Upper lobe of left lung (tissue), 4 donors: Measurements from ENCODE around the gene PALM.

ENCODE experiments used
- POLR2A ChIP-seq, 4 donors: fragments of 450-650 bp; IDR thresholded peaks; one replicate each; pipeline ENCODE4 v1.5.1; 2016 to 2017; ENCODE audit warnings: antibody characterized with exemption in 4 of 4, mild to moderate bottlenecking in 2 of 4
- POLR2AphosphoS5 ChIP-seq, 2 donors: sonication (generic); formaldehyde crosslinking; IDR thresholded peaks; one replicate each; pipeline ENCODE4 v1.5.1; 2017; ENCODE audit warnings: antibody characterized with exemption in 2 of 2
- TF ChIP-seq, protein P1 (sequence below), 6 experiments: fragments of 450-650 bp in 4 of 6; fragments of 200-600 bp in 2 of 6; sonication (generic) in 2 of 6; IDR thresholded peaks; one replicate each; pipeline ENCODE4 v1.5.1; 2016 to 2019; ENCODE audit warnings: antibody characterized with exemption in 6 of 6

DNA sequence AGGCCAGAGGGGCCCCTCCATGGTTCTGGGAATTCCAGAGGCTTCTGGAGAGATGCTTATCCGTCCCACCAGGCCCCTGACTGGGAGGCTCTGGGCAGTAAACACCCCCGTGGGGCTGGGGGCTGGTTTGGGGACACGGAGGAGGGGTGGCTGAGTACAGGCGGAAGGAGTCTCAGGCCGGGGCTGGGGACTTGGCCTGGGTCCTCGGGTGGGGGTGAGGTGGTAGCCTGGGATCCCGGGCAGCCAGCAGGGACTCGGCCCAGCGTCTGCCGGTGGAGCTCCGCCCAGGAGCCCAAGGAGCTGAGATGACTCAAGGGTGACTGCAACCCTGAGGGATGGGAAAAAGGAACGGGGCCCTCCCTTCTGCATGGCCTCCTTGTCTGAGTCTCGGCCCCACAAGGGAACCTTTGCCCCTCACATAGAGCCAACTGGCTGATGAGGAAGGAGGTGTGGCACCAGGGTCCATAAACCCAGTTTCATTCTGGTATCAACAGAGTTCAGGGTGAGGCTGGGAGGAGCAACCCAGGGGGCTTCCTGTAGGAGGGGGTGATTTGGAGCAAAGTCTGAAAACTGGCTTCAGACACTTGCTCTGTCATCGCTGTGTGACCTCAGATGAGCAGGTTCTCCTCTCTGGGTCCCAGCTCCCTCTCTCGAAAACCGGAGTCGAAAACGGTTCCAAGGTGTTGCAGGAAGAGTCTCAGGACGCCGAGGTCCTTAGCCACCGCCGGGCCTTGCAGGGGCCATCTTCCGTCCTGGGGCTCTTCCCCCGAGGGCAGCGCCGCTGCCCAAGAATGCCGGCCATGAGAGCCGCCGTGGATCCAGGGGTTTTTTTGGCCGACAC is 43.0 kb downstream of the PALM start:
- no peak for TF ChIP-seq POLR2A (IDR thresholded peaks at IDR 0.05)
- TF ChIP-seq, protein P1, sequence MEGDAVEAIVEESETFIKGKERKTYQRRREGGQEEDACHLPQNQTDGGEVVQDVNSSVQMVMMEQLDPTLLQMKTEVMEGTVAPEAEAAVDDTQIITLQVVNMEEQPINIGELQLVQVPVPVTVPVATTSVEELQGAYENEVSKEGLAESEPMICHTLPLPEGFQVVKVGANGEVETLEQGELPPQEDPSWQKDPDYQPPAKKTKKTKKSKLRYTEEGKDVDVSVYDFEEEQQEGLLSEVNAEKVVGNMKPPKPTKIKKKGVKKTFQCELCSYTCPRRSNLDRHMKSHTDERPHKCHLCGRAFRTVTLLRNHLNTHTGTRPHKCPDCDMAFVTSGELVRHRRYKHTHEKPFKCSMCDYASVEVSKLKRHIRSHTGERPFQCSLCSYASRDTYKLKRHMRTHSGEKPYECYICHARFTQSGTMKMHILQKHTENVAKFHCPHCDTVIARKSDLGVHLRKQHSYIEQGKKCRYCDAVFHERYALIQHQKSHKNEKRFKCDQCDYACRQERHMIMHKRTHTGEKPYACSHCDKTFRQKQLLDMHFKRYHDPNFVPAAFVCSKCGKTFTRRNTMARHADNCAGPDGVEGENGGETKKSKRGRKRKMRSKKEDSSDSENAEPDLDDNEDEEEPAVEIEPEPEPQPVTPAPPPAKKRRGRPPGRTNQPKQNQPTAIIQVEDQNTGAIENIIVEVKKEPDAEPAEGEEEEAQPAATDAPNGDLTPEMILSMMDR (IDR thresholded peaks at IDR 0.05), result no peak
- no peak for TF ChIP-seq POLR2AphosphoS5 (IDR thresholded peaks at IDR 0.05)
